Sigmoid colon (tissue), 4 donors: ENCODE measurements around the gene ZFYVE28.

Source experiments
- POLR2A ChIP-seq, 2 donors: fragments of 450-650 bp; IDR thresholded peaks; one replicate each; pipeline ENCODE4 v1.6.1; 2016; ENCODE audit warnings: antibody characterized with exemption in 2 of 2, mild to moderate bottlenecking in 2 of 2, moderate library complexity in 2 of 2
- POLR2AphosphoS5 ChIP-seq, 4 donors: sonication (generic); formaldehyde crosslinking; IDR thresholded peaks; one replicate each; pipeline ENCODE4 v1.6.1; 2017; ENCODE audit warnings: antibody characterized with exemption in 4 of 4
- TF ChIP-seq, protein P1 (sequence below), 4 experiments: fragments of 450-650 bp in 3 of 4; fragments of 200-600 bp in 1 of 4; IDR thresholded peaks; one replicate each; pipeline ENCODE4 v1.5.1; 2016 to 2019; ENCODE audit warnings: antibody characterized with exemption in 4 of 4, mild to moderate bottlenecking in 3 of 4, moderate library complexity in 2 of 4

- TF ChIP-seq, protein P1, sequence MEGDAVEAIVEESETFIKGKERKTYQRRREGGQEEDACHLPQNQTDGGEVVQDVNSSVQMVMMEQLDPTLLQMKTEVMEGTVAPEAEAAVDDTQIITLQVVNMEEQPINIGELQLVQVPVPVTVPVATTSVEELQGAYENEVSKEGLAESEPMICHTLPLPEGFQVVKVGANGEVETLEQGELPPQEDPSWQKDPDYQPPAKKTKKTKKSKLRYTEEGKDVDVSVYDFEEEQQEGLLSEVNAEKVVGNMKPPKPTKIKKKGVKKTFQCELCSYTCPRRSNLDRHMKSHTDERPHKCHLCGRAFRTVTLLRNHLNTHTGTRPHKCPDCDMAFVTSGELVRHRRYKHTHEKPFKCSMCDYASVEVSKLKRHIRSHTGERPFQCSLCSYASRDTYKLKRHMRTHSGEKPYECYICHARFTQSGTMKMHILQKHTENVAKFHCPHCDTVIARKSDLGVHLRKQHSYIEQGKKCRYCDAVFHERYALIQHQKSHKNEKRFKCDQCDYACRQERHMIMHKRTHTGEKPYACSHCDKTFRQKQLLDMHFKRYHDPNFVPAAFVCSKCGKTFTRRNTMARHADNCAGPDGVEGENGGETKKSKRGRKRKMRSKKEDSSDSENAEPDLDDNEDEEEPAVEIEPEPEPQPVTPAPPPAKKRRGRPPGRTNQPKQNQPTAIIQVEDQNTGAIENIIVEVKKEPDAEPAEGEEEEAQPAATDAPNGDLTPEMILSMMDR (IDR thresholded peaks at IDR 0.05) = no peak
- no peak for TF ChIP-seq POLR2A (IDR thresholded peaks at IDR 0.05)
- no peak for TF ChIP-seq POLR2AphosphoS5 (IDR thresholded peaks at IDR 0.05)
Measured at GRCh38 chr4:2263926-2264321, 154.5 kb downstream of the ZFYVE28 start.
